Measurements from ENCODE around the gene PIK3C3. TPM values are rescaled to one million over a fixed set of nuclear protein-coding genes. Genes with fewer than 3 reads are reported as not detected.

Gene PIK3C3
- total RNA-seq, 4 donors from 2014 or later, result 24.3 to 39.1 (median 28.8) TPM

DNA sequence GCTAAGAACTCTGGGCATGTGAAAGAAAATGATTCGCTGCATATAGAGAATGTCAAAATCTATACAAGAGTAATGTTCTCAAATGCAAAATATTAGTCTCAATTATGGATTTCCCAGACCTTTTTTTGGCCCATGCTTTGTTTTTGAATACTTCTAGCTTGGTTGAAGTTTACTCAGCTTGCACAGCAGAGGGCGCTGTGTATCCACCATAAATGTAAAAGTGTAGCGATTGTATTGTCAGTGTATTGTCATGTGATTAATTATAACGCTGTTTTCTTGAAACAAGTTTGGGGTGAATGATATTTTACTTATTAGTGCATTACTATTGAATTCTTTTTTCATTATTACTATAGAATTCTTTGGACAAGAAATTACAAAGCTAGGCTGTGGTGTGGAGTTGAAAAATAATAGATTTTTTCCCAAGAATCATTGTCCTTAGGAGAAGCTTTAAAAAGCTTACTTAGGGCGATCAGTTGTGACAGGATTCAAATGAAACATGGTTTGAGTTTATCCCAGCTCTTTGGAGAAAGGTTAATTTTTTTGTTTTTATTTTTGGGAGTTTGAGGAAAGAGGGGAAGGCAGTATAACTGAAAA is 98.3 kb downstream of the PIK3C3 start:
- H3K4me1 ChIP-seq, result peaks cover 0 to 8% (median 3%) of the 10 kb centered on the region in 4 donors
- no peak for DNase-seq (ENCODE audit: extremely low spot score)
- peaks cover 5 to 48% (median 23%) of the 10 kb centered on the region in 4 donors for H3K36me3 ChIP-seq
- H3K4me3 ChIP-seq, result no peak overlapping the region
- intact Hi-C loops (cut with DNase I), result loop anchor here (10.0 kb wide), 1 partner anchor 58 kb away; no protein-coding TSS in a partner anchor
- no peak for TF ChIP-seq EP300 (IDR thresholded peaks at IDR 0.05)
- TF ChIP-seq, protein P1, sequence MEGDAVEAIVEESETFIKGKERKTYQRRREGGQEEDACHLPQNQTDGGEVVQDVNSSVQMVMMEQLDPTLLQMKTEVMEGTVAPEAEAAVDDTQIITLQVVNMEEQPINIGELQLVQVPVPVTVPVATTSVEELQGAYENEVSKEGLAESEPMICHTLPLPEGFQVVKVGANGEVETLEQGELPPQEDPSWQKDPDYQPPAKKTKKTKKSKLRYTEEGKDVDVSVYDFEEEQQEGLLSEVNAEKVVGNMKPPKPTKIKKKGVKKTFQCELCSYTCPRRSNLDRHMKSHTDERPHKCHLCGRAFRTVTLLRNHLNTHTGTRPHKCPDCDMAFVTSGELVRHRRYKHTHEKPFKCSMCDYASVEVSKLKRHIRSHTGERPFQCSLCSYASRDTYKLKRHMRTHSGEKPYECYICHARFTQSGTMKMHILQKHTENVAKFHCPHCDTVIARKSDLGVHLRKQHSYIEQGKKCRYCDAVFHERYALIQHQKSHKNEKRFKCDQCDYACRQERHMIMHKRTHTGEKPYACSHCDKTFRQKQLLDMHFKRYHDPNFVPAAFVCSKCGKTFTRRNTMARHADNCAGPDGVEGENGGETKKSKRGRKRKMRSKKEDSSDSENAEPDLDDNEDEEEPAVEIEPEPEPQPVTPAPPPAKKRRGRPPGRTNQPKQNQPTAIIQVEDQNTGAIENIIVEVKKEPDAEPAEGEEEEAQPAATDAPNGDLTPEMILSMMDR (IDR thresholded peaks at IDR 0.05), result peak; percentile 60 to 79 (median 77)
- H3K9me3 ChIP-seq, result no peaks in the 10 kb centered on the region
- 14% methylated on average over 5 of the region's 5 CpGs for WGBS
- no peak overlapping the region for H3K27ac ChIP-seq (replicated peaks in 1 of 4)
- H3K27me3 ChIP-seq, result peaks cover 0 to 3% (median 0%) of the 10 kb centered on the region in 4 donors

DNA sequence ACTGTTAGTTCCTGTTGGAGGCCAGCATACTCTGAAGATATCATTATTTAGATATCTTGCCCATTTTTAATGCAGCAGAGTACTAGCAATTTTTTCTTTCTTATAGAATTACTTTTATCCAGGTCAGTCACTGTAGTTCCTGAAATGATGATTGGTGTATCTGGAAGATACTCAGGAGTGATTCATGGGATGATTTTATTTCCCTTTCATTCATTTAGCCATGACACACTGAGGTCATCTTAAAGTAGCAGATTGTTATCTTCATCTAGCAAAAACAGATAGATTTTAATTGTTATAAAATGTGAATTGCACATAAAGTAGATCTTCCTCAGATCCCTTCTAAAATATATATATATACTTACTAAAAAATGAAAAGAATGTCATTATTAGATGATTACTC is 109.1 kb downstream of the PIK3C3 start:
- intact Hi-C loops (cut with DNase I), result no loop called here
- Histone ChIP-seq H3K9me3 (no peaks in the 10 kb centered on the region), H3K36me3 (peaks cover 6 to 65% (median 36%) of the 10 kb centered on the region in 4 donors), H3K4me1 (no peaks in the 10 kb centered on the region), H3K27me3 (no peaks in the 10 kb centered on the region), H3K27ac (replicated peaks in 1 of 4) (no peak overlapping the region), H3K4me3 (no peak overlapping the region)
- no peak for TF ChIP-seq POLR2AphosphoS5 (IDR thresholded peaks at IDR 0.05)
- no peak for TF ChIP-seq EP300 (IDR thresholded peaks at IDR 0.05)
- TF ChIP-seq, protein P1 (IDR thresholded peaks at IDR 0.05), result no peak
- no peak for TF ChIP-seq POLR2A (IDR thresholded peaks at IDR 0.05; ENCODE audit: low read depth)
- DNase-seq (ENCODE audit: extremely low spot score), result no peak

DNA sequence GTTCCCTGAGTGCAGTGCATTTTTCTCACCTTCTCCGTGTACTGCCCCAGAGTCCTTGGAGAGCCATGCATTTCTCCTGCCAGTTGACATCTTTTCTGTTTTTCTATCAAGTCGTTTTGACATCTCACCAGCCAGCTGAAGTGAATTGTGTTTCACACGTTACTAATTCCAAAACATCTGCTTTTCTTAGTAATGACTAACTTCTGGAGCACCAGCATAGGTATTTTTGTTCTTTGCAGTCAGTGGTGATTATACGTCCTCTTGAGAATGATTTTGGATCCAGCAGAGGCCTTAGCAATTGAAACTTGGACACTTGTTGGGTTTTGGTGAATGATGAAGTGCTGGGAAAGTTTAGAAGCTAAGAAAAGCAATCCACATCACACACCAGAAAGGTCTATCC is 112.5 kb downstream of the PIK3C3 start:
- Histone ChIP-seq H3K27me3 (no peaks in the 10 kb centered on the region), H3K4me1 (no peaks in the 10 kb centered on the region), H3K36me3 (peaks cover 6 to 68% (median 42%) of the 10 kb centered on the region in 4 donors), H3K4me3 (no peak overlapping the region), H3K27ac (replicated peaks in 1 of 4) (no peak overlapping the region), H3K9me3 (no peaks in the 10 kb centered on the region)
- WGBS, result 83% methylated on average over 4 of the region's 4 CpGs
- no peak for DNase-seq (ENCODE audit: extremely low spot score)
- no peak for TF ChIP-seq EP300 (IDR thresholded peaks at IDR 0.05)
- TF ChIP-seq POLR2A (IDR thresholded peaks at IDR 0.05; ENCODE audit: low read depth), result no peak
- TF ChIP-seq, protein P1 (IDR thresholded peaks at IDR 0.05), result no peak
- no peak for TF ChIP-seq POLR2AphosphoS5 (IDR thresholded peaks at IDR 0.05)
- intact Hi-C loops (cut with DNase I), result no loop called here

DNA sequence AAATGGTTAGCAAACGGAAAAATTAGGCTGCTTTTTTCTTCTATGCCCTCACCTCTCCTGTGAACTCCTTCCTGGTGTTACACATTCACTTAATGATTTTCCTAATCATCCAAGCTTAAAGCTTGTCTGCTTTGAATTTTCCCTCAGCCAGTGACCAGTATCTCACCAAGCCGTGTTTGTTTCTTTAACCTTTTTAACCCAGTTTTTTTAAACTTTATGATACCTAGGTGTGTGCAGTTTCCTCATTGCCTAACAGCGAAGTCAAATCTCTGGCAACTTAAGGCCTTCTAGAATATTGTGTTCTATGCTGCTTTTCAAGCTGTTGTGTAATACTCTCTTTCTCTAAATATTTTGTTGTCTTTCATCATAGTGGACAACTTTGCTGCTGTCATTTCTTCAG is 113.0 kb downstream of the PIK3C3 start:
- WGBS, result 90% methylated on average over 3 of the region's 3 CpGs

DNA sequence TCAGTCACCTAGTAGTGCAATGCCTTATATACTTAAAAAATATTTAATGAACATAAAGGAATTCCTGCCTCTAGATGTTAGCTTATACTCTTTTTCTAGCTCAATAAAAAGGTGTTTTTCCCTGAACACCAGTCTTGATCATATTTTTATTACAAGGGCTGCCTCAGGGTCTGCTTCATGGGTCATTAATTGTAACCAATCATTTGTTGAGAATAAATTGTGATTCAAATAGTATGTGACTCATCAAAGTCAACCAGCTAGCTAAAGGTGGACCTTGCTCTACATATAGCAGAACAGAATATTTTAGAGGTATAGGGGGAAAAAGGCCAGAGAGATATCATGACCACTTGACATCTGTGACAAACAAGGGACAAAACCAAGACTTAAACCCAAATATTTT is 114.0 kb downstream of the PIK3C3 start:
- Histone ChIP-seq H3K4me1 (no peaks in the 10 kb centered on the region), H3K4me3 (no peak overlapping the region), H3K9me3 (no peaks in the 10 kb centered on the region), H3K27ac (replicated peaks in 1 of 4) (no peak overlapping the region), H3K36me3 (peaks cover 6 to 75% (median 50%) of the 10 kb centered on the region in 4 donors), H3K27me3 (no peaks in the 10 kb centered on the region)
- intact Hi-C loops (cut with DNase I), result no loop called here
- TF ChIP-seq POLR2A (IDR thresholded peaks at IDR 0.05; ENCODE audit: low read depth) (no peak), POLR2AphosphoS5 (IDR thresholded peaks at IDR 0.05) (no peak)
- TF ChIP-seq, protein P1 (IDR thresholded peaks at IDR 0.05), result no peak
- no peak for DNase-seq (ENCODE audit: extremely low spot score)

More for the DNA sequence above, 113.0 kb downstream of the PIK3C3 start:
- H3K4me1 ChIP-seq, result no peaks in the 10 kb centered on the region
- H3K27ac ChIP-seq (replicated peaks in 1 of 4), result no peak overlapping the region
- H3K9me3 ChIP-seq, result no peaks in the 10 kb centered on the region
- H3K27me3 ChIP-seq, result no peaks in the 10 kb centered on the region
- H3K4me3 ChIP-seq, result no peak overlapping the region
- peaks cover 6 to 68% (median 46%) of the 10 kb centered on the region in 4 donors for H3K36me3 ChIP-seq
- intact Hi-C loops (cut with DNase I), result no loop called here
- TF ChIP-seq POLR2AphosphoS5 (IDR thresholded peaks at IDR 0.05) (no peak), EP300 (IDR thresholded peaks at IDR 0.05) (no peak)
- DNase-seq (ENCODE audit: extremely low spot score), result no peak

Data from esophagus muscularis mucosa (tissue), 4 donors.